ENCODE data around the gene LAMA3. TPM values are rescaled to one million over a fixed set of nuclear protein-coding genes. Genes with fewer than 3 reads are reported as not detected.

Gene LAMA3
- total and polyA plus RNA-seq, 4 donors, result 0.26 to 3.9 (median 0.37) TPM

DNA sequence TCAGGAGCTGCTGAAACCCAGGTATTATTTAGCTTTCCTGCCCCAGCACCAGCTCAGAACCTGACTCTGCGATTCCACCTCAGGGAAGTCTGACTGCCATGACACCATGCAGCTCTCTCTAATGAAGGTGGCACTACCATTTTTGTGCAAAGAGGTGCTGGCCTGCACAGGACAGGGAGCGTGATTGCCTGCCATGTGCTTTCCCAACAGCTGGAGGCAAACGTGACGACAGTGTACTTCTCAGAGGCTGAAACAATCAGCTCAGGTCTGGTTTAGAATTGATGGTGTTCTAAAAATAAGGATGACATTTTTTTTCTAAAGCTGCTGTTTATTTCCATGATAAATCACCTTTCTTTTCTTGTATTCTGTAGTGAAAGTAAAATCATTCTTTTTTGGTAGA, 250.1 kb downstream of the LAMA3 start:
- H3K9me3 ChIP-seq (ENCODE audit: control insufficient read depth in 4 of 4, low read length in 3 of 4), result no peaks in the 10 kb centered on the region
- H3K4me1 ChIP-seq (ENCODE audit: control insufficient read depth in 4 of 4, insufficient read depth in 4 of 4, low read length in 3 of 4), result peaks cover 0 to 3% (median 0%) of the 10 kb centered on the region in 4 donors
- DNase-seq (ENCODE audit: low spot score), result no peak
- no peak overlapping the region for H3K27ac ChIP-seq (ENCODE audit: low read depth in 1 of 2, low read length in 2 of 2)
- TF ChIP-seq TAF1 (conservative IDR thresholded peaks at IDR 0.05) (no peak), RAD21 (IDR thresholded peaks at IDR 0.05) (no peak), FOXA2 (IDR thresholded peaks at IDR 0.05) (no peak), YY1 (IDR thresholded peaks at IDR 0.05) (no peak), EGR1 (IDR thresholded peaks at IDR 0.05; ENCODE audit: low read depth in 2 of 2) (no peak), GABPA (IDR thresholded peaks at IDR 0.05 in 1 of 2, conservative IDR thresholded peaks at IDR 0.05 in 1 of 2) (no peak), HNF4A (conservative IDR thresholded peaks at IDR 0.05) (no peak), SP1 (IDR thresholded peaks at IDR 0.05) (no peak), NR2F2 (IDR thresholded peaks at IDR 0.05) (no peak)
- TF ChIP-seq, protein P1, sequence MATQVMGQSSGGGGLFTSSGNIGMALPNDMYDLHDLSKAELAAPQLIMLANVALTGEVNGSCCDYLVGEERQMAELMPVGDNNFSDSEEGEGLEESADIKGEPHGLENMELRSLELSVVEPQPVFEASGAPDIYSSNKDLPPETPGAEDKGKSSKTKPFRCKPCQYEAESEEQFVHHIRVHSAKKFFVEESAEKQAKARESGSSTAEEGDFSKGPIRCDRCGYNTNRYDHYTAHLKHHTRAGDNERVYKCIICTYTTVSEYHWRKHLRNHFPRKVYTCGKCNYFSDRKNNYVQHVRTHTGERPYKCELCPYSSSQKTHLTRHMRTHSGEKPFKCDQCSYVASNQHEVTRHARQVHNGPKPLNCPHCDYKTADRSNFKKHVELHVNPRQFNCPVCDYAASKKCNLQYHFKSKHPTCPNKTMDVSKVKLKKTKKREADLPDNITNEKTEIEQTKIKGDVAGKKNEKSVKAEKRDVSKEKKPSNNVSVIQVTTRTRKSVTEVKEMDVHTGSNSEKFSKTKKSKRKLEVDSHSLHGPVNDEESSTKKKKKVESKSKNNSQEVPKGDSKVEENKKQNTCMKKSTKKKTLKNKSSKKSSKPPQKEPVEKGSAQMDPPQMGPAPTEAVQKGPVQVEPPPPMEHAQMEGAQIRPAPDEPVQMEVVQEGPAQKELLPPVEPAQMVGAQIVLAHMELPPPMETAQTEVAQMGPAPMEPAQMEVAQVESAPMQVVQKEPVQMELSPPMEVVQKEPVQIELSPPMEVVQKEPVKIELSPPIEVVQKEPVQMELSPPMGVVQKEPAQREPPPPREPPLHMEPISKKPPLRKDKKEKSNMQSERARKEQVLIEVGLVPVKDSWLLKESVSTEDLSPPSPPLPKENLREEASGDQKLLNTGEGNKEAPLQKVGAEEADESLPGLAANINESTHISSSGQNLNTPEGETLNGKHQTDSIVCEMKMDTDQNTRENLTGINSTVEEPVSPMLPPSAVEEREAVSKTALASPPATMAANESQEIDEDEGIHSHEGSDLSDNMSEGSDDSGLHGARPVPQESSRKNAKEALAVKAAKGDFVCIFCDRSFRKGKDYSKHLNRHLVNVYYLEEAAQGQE (IDR thresholded peaks at IDR 0.05), result no peak
- TF ChIP-seq, protein P2, sequence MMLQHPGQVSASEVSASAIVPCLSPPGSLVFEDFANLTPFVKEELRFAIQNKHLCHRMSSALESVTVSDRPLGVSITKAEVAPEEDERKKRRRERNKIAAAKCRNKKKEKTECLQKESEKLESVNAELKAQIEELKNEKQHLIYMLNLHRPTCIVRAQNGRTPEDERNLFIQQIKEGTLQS (IDR thresholded peaks at IDR 0.05), result no peak
- TF ChIP-seq, protein P3, sequence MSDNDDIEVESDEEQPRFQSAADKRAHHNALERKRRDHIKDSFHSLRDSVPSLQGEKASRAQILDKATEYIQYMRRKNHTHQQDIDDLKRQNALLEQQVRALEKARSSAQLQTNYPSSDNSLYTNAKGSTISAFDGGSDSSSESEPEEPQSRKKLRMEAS (IDR thresholded peaks at IDR 0.05), result no peak
- TF ChIP-seq, protein P4, sequence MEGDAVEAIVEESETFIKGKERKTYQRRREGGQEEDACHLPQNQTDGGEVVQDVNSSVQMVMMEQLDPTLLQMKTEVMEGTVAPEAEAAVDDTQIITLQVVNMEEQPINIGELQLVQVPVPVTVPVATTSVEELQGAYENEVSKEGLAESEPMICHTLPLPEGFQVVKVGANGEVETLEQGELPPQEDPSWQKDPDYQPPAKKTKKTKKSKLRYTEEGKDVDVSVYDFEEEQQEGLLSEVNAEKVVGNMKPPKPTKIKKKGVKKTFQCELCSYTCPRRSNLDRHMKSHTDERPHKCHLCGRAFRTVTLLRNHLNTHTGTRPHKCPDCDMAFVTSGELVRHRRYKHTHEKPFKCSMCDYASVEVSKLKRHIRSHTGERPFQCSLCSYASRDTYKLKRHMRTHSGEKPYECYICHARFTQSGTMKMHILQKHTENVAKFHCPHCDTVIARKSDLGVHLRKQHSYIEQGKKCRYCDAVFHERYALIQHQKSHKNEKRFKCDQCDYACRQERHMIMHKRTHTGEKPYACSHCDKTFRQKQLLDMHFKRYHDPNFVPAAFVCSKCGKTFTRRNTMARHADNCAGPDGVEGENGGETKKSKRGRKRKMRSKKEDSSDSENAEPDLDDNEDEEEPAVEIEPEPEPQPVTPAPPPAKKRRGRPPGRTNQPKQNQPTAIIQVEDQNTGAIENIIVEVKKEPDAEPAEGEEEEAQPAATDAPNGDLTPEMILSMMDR (IDR thresholded peaks at IDR 0.05; ENCODE audit: low read depth, low read length, missing input control), result no peak
- H3K36me3 ChIP-seq (ENCODE audit: control insufficient read depth in 4 of 4, insufficient read depth in 3 of 4, low read depth in 1 of 4, low read length in 3 of 4), result no peaks in the 10 kb centered on the region
- H3K27me3 ChIP-seq (ENCODE audit: control insufficient read depth in 4 of 4, insufficient read depth in 4 of 4, low read length in 3 of 4), result no peaks in the 10 kb centered on the region
- H3K4me3 ChIP-seq (ENCODE audit: low read depth in 1 of 3, low read length in 3 of 3), result no peak overlapping the region
- 90% methylated on average over 4 of the region's 4 CpGs for WGBS
- no peak overlapping the region for H3K9ac ChIP-seq (ENCODE audit: low read depth in 1 of 2, low read length in 2 of 2)

DNA sequence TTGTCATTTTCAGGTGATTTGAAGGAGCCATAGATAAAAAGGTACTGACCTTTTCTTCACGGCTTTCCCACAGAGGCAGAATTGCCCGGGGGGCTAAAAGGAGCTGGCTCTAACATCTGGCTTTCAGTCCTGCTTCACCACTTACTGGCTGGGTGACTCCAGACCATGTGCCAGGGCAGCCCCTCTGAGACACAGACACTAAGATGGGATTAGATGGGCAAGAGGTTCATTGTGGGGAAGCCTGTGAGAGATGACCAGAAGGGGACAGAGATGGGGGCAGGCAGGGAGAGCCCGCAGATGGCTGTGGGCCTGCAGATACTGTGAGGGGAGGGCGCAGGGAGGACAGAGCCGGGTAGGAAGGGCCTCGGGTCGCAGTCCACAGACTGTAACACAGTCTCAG, 250.6 kb downstream of the LAMA3 start:
- Histone ChIP-seq H3K36me3 (ENCODE audit: control insufficient read depth in 4 of 4, insufficient read depth in 3 of 4, low read depth in 1 of 4, low read length in 3 of 4) (no peaks in the 10 kb centered on the region), H3K27me3 (ENCODE audit: control insufficient read depth in 4 of 4, insufficient read depth in 4 of 4, low read length in 3 of 4) (no peaks in the 10 kb centered on the region), H3K4me1 (ENCODE audit: control insufficient read depth in 4 of 4, insufficient read depth in 4 of 4, low read length in 3 of 4) (no peaks in the 10 kb centered on the region), H3K4me3 (ENCODE audit: low read depth in 1 of 3, low read length in 3 of 3) (no peak overlapping the region), H3K9ac (ENCODE audit: low read depth in 1 of 2, low read length in 2 of 2) (no peak overlapping the region), H3K9me3 (ENCODE audit: control insufficient read depth in 4 of 4, low read length in 3 of 4) (no peaks in the 10 kb centered on the region), H3K27ac (ENCODE audit: low read depth in 1 of 2, low read length in 2 of 2) (no peak overlapping the region)
- no peak for DNase-seq (ENCODE audit: low spot score)
- TF ChIP-seq, protein P3 (IDR thresholded peaks at IDR 0.05), result no peak
- TF ChIP-seq, protein P1 (IDR thresholded peaks at IDR 0.05), result no peak
- TF ChIP-seq YY1 (IDR thresholded peaks at IDR 0.05) (no peak), HNF4G (IDR thresholded peaks at IDR 0.05) (no peak), GABPA (IDR thresholded peaks at IDR 0.05 in 1 of 2, conservative IDR thresholded peaks at IDR 0.05 in 1 of 2) (no peak), TAF1 (conservative IDR thresholded peaks at IDR 0.05) (no peak), EGR1 (IDR thresholded peaks at IDR 0.05; ENCODE audit: low read depth in 2 of 2) (no peak), FOXA2 (IDR thresholded peaks at IDR 0.05) (no peak), NR2F2 (IDR thresholded peaks at IDR 0.05) (no peak), JUND (IDR thresholded peaks at IDR 0.05) (no peak)
- TF ChIP-seq, protein P4 (IDR thresholded peaks at IDR 0.05; ENCODE audit: low read depth, low read length, missing input control), result no peak
- TF ChIP-seq, protein P5, sequence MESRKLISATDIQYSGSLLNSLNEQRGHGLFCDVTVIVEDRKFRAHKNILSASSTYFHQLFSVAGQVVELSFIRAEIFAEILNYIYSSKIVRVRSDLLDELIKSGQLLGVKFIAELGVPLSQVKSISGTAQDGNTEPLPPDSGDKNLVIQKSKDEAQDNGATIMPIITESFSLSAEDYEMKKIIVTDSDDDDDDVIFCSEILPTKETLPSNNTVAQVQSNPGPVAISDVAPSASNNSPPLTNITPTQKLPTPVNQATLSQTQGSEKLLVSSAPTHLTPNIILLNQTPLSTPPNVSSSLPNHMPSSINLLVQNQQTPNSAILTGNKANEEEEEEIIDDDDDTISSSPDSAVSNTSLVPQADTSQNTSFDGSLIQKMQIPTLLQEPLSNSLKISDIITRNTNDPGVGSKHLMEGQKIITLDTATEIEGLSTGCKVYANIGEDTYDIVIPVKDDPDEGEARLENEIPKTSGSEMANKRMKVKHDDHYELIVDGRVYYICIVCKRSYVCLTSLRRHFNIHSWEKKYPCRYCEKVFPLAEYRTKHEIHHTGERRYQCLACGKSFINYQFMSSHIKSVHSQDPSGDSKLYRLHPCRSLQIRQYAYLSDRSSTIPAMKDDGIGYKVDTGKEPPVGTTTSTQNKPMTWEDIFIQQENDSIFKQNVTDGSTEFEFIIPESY (IDR thresholded peaks at IDR 0.05), result no peak
- WGBS, result 94% methylated on average over 7 of the region's 7 CpGs
